HEK293 (cell line): ENCODE data around the gene PFKM.

Experiments
- CTCF ChIP-seq: fragments of 450-650 bp; formaldehyde crosslinking; IDR thresholded peaks from 2 replicates; pipeline ENCODE4 v1.5.1; 2016; ENCODE audit warnings: missing biosample characterization, missing genetic modification characterization
- GLIS1 ChIP-seq: fragments of 450-650 bp; formaldehyde crosslinking; IDR thresholded peaks from 2 replicates; pipeline ENCODE4 v1.5.1; 2016; ENCODE audit warnings: missing biosample characterization, missing genetic modification characterization
- HOXA7 ChIP-seq: sonication (generic); formaldehyde crosslinking; IDR thresholded peaks from 2 replicates; pipeline ENCODE4 v1.8.1; 2022; ENCODE audit warnings: missing genetic modification reagents, borderline replicate concordance
- KLF17 ChIP-seq: fragments of 450-650 bp; formaldehyde crosslinking; IDR thresholded peaks from 2 replicates; pipeline ENCODE4 v1.5.1; 2016; ENCODE audit warnings: missing biosample characterization, missing genetic modification characterization
- RBAK ChIP-seq: fragments of 450-650 bp; formaldehyde crosslinking; IDR thresholded peaks from 2 replicates; pipeline ENCODE4 v1.5.1; 2016; ENCODE audit warnings: missing biosample characterization, missing genetic modification characterization
- ZNF24 ChIP-seq: fragments of 450-650 bp; formaldehyde crosslinking; IDR thresholded peaks from 2 replicates; pipeline ENCODE4 v1.5.1; 2016; ENCODE audit warnings: missing biosample characterization, missing genetic modification characterization
- ZNF280C ChIP-seq: fragments of 450-650 bp; formaldehyde crosslinking; IDR thresholded peaks from 2 replicates; pipeline ENCODE4 v1.5.1; 2016; ENCODE audit warnings: missing biosample characterization, missing genetic modification characterization
- ZNF416 ChIP-seq: fragments of 450-650 bp; formaldehyde crosslinking; IDR thresholded peaks from 2 replicates; pipeline ENCODE4 v1.5.1; 2016; ENCODE audit warnings: missing biosample characterization, missing genetic modification characterization
- ZNF561 ChIP-seq: fragments of 450-650 bp; IDR thresholded peaks from 2 replicates; pipeline ENCODE4 v1.5.1; 2018; ENCODE audit warnings: missing biosample characterization, missing genetic modification characterization, borderline replicate concordance
- ZNF629 ChIP-seq: fragments of 450-650 bp; formaldehyde crosslinking; IDR thresholded peaks from 2 replicates; pipeline ENCODE4 v1.5.1; 2017; ENCODE audit warnings: missing biosample characterization, missing genetic modification characterization
- ZNF645 ChIP-seq: fragments of 450-650 bp; formaldehyde crosslinking; IDR thresholded peaks from 2 replicates; pipeline ENCODE4; 2016; ENCODE audit warnings: missing biosample characterization, missing genetic modification characterization
- ZNF768 ChIP-seq: fragments of 450-650 bp; formaldehyde crosslinking; IDR thresholded peaks from 2 replicates; pipeline ENCODE4 v1.5.1; 2018; ENCODE audit warnings: missing biosample characterization, mild to moderate bottlenecking, missing genetic modification characterization

GRCh38 chr12:48074266-48074665 is 44.9 kb upstream of the PFKM start:
- TF ChIP-seq ZNF416 (tag by site-specific recombination) (no peak), CTCF (no peak), ZNF768 (tag by site-specific recombination) (no peak), ZNF561 (tag by site-specific recombination) (no peak), ZNF280C (tag by site-specific recombination) (no peak), HOXA7 (CRISPR knock-in tag) (no peak), GLIS1 (tag by site-specific recombination) (no peak), KLF17 (tag by site-specific recombination) (no peak), ZNF629 (no peak), RBAK (no peak), ZNF645 (tag by site-specific recombination) (no peak), ZNF24 (tag by site-specific recombination) (no peak)
